H1 (cell line): Measurements from ENCODE around the gene TSSK6. TPM values are rescaled to one million over a fixed set of nuclear protein-coding genes. Genes with fewer than 3 reads are reported as not detected.

Source experiments
- CTCF ChIA-PET: fragments of 300-600 bp; sonication (Branson Sonifier 250); formaldehyde crosslinking; loops from one replicate; lab custom pipeline; 2021; ENCODE audit not compliant: partially characterized antibody; lab: Charles Lee
- POLR2A ChIA-PET: fragments of 300-600 bp; sonication (Branson Sonifier 250); formaldehyde crosslinking; loops from one replicate; lab custom pipeline; 2021; ENCODE audit warnings: inconsistent platforms; ENCODE audit not compliant: partially characterized antibody; lab: Charles Lee
- DNase-seq, 2 experiments: peaks; one replicate each; pipeline versions ENCODE4 v3.0.0 to v3.0.0-alpha.2; 2010 to 2022; ENCODE audit warnings: low spot score in 2 of 2, low read depth in 1 of 2, mixed read lengths in 1 of 2
- FAIRE-seq: peaks from 2 replicates; lab custom pipeline; 2011; peaks lifted over from hg19 to GRCh38; lab: Jason Lieb, UNC
- H2AFZ ChIP-seq: 2 replicates; pipeline ENCODE4 v1.8.1; 2012; ENCODE audit warnings: low read length, inconsistent platforms
- H2AK5ac ChIP-seq: 2 replicates; pipeline ENCODE4 v1.6.1; 2013; ENCODE audit warnings: low read depth, low read length
- H2BK120ac ChIP-seq: replicated peaks from 2 replicates; pipeline ENCODE3; 2013; ENCODE audit warnings: low read depth, low read length, inconsistent platforms
- H2BK12ac ChIP-seq: 2 replicates; pipeline ENCODE4 v1.6.1; 2013; ENCODE audit warnings: low read depth, low read length
- H2BK15ac ChIP-seq: 2 replicates; pipeline ENCODE4 v1.6.1; 2013; ENCODE audit warnings: low read length
- H2BK20ac ChIP-seq: 2 replicates; pipeline ENCODE4 v1.6.1; 2013; ENCODE audit warnings: low read length
- H2BK5ac ChIP-seq: 2 replicates; pipeline ENCODE4 v1.6.1; 2013; ENCODE audit warnings: low read depth, low read length
- H3K14ac ChIP-seq: 2 replicates; pipeline ENCODE4 v1.6.1; 2013; ENCODE audit warnings: inconsistent platforms; ENCODE audit not compliant: insufficient read length
- H3K18ac ChIP-seq: 2 replicates; pipeline ENCODE4 v1.6.1; 2013; ENCODE audit warnings: low read length; ENCODE audit errors: extremely low read depth
- H3K23ac ChIP-seq: 2 replicates; pipeline ENCODE4 v1.6.1; 2013; ENCODE audit warnings: inconsistent platforms; ENCODE audit not compliant: insufficient read length
- H3K23me2 ChIP-seq: 2 replicates; pipeline ENCODE4 v1.6.1; 2013; ENCODE audit warnings: low read depth, low read length
- H3K27ac ChIP-seq: 2 replicates; pipeline ENCODE4 v1.6.1; 2011; ENCODE audit warnings: low read depth, low read length, inconsistent platforms
- H3K27me3 ChIP-seq, 4 experiments: replicated peaks in 1 of 4; 1 replicate in 1 of 4; 2 replicates in 3 of 4; pipeline versions ENCODE4 v1.6.1 to v1.8.1; 2011 to 2013; ENCODE audit warnings: low read length in 3 of 4, mild to moderate bottlenecking in 3 of 4, inconsistent platforms in 2 of 4, mixed read lengths in 2 of 4, moderate library complexity in 1 of 4; ENCODE audit not compliant: control insufficient read depth in 3 of 4, insufficient read depth in 3 of 4; ENCODE audit errors: extremely low read depth in 1 of 4
- H3K36me3 ChIP-seq, 4 experiments: 2 replicates each; pipeline versions ENCODE4 v1.6.1 to v1.8.1; 2011 to 2013; ENCODE audit warnings: mild to moderate bottlenecking in 4 of 4, low read length in 3 of 4, moderate library complexity in 2 of 4, control low read depth in 1 of 4, inconsistent platforms in 1 of 4; ENCODE audit not compliant: insufficient read depth in 4 of 4, control insufficient read depth in 2 of 4
- H3K4ac ChIP-seq: replicated peaks from 2 replicates; pipeline ENCODE3; 2013; ENCODE audit warnings: low read length, low read depth, mixed read lengths, inconsistent platforms; ENCODE audit not compliant: insufficient read length
- H3K4me1 ChIP-seq, 4 experiments: replicated peaks in 1 of 4; 1 replicate in 1 of 4; 2 replicates in 3 of 4; pipeline versions ENCODE4 v1.6.1 to v1.8.1; 2011 to 2013; ENCODE audit warnings: low read length in 3 of 4, inconsistent platforms in 2 of 4, mixed read lengths in 1 of 4; ENCODE audit not compliant: insufficient read depth in 4 of 4, control insufficient read depth in 3 of 4
- H3K4me2 ChIP-seq, 2 experiments: 2 replicates each; pipeline versions ENCODE4 v1.6.1 to v1.8.1; 2011 to 2013; ENCODE audit warnings: low read depth in 2 of 2, low read length in 2 of 2, control low read depth in 1 of 2, inconsistent platforms in 1 of 2, mild to moderate bottlenecking in 1 of 2; ENCODE audit not compliant: insufficient read depth in 1 of 2
- H3K4me3 ChIP-seq, 4 experiments: fragments of 200-600, 300-600 bp in 1 of 4; sonication (generic), shearing (Covaris generic), sonication (Bioruptor Twin) in 1 of 4; 2 replicates each; pipeline versions ENCODE4 v1.5.1 to v1.8.1; 2011 to 2016; ENCODE audit warnings: low read length in 4 of 4, low read depth in 3 of 4, control low read depth in 2 of 4, inconsistent platforms in 2 of 4, mild to moderate bottlenecking in 2 of 4, mixed read lengths in 1 of 4, moderate library complexity in 1 of 4; ENCODE audit not compliant: insufficient read depth in 2 of 4; ENCODE audit errors: extremely low read depth in 1 of 4
- H3K56ac ChIP-seq: replicated peaks from 2 replicates; pipeline ENCODE3; 2013; ENCODE audit warnings: low read depth, mild to moderate bottlenecking, mixed read lengths, low read length, inconsistent platforms; ENCODE audit not compliant: insufficient read length
- H3K79me1 ChIP-seq: 2 replicates; pipeline ENCODE4 v1.6.1; 2013; ENCODE audit warnings: low read depth, low read length, control low read depth
- H3K79me2 ChIP-seq, 2 experiments: 2 replicates each; pipeline versions ENCODE4 v1.6.1 to v1.8.1; 2012 to 2013; ENCODE audit warnings: low read length in 2 of 2, mild to moderate bottlenecking in 2 of 2, inconsistent platforms in 1 of 2; ENCODE audit not compliant: insufficient read depth in 2 of 2, control insufficient read depth in 1 of 2
- H3K9ac ChIP-seq, 4 experiments: replicated peaks in 1 of 4; 1 replicate in 1 of 4; 2 replicates in 3 of 4; pipeline versions ENCODE4 v1.6.1 to v1.8.1; 2011 to 2013; ENCODE audit warnings: low read depth in 3 of 4, low read length in 3 of 4, control low read depth in 2 of 4, mild to moderate bottlenecking in 2 of 4, moderate library complexity in 2 of 4, inconsistent platforms in 1 of 4; ENCODE audit errors: extremely low read depth in 1 of 4
- H3K9me3 ChIP-seq, 2 experiments: 2 replicates each; pipeline versions ENCODE4 v1.6.1 to v1.8.1; 2012 to 2013; ENCODE audit warnings: mild to moderate bottlenecking in 2 of 2, moderate library complexity in 2 of 2, control low read depth in 1 of 2, inconsistent platforms in 1 of 2, low read depth in 1 of 2, low read length in 1 of 2, mixed read lengths in 1 of 2; ENCODE audit not compliant: insufficient read depth in 2 of 2
- H4K20me1 ChIP-seq, 2 experiments: replicated peaks in 1 of 2; 2 replicates each; pipeline versions ENCODE3 to v1.8.1; 2011 to 2013; ENCODE audit warnings: inconsistent platforms in 2 of 2, low read length in 2 of 2, mild to moderate bottlenecking in 1 of 2; ENCODE audit not compliant: insufficient read depth in 2 of 2, control insufficient read depth in 1 of 2
- H4K5ac ChIP-seq: 2 replicates; pipeline ENCODE4 v1.6.1; 2013; ENCODE audit warnings: low read length, low read depth, mixed read lengths, inconsistent platforms; ENCODE audit not compliant: insufficient read length
- H4K8ac ChIP-seq: 2 replicates; pipeline ENCODE4 v1.8.0; 2013; ENCODE audit warnings: mild to moderate bottlenecking, moderate library complexity, low read length, inconsistent platforms; ENCODE audit not compliant: insufficient read depth; ENCODE audit errors: extremely low read depth
- H4K91ac ChIP-seq: replicated peaks from 2 replicates; pipeline ENCODE3; 2013; ENCODE audit warnings: low read length, mixed read lengths, inconsistent platforms; ENCODE audit not compliant: insufficient read length
- TBP ChIP-seq: IDR thresholded peaks from 2 replicates; pipeline ENCODE4 v1.6.1; 2011; ENCODE audit warnings: low read depth, low read length, improper control_type of control experiment
- WGBS, 2 experiments: shearing (Covaris generic) in 1 of 2; methylation state at CpG; one replicate each; pipeline versions ENCODE4 v1.1.6 to v1.1.7; 2013 to 2015; ENCODE audit warnings: low lambda C conversion rate in 2 of 2, mixed read lengths in 2 of 2, inconsistent platforms in 1 of 2, low coverage in 1 of 2, missing lambda C conversion rate in 1 of 2; ENCODE audit not compliant: insufficient replicate concordance in 2 of 2, insufficient coverage in 1 of 2, insufficient read length in 1 of 2; ENCODE audit errors: extremely low coverage in 1 of 2, missing lambda C conversion rate in 1 of 2; 5-methylcytosine and 5-hydroxymethylcytosine counted together
- polyA plus RNA-seq, 7 experiments: library from polyadenylated mRNA; depleted of rRNA in 3 of 7; stranded (reverse) in 5 of 7; unstranded in 2 of 7; fragments of >200 nt in 5 of 7; fragments of 200-250 nt in 2 of 7; gene quantifications; 1 replicate in 5 of 7; 2 replicates in 1 of 7; 4 replicates in 1 of 7; pipeline versions ENCODE4 v1.2.1 to v1.2.3, GENCODE V29; 2011 to 2013; ENCODE audit warnings: missing spikeins in 2 of 7, mixed read lengths in 2 of 7
- total RNA-seq: library from RNA; stranded (reverse); fragmentation: NEBNext Ultra II Directional; extraction: Animal tissue kit (Norgen Biotek cat#: 25700); gene quantifications from 2 replicates; pipeline ENCODE4 v1.2.1, GENCODE V29; 2021

TSSK6 gene
- total and polyA plus RNA-seq, 2 of the 8 experiments (the other 6 are each of a cell fraction or from before 2014, with no cell fraction given) = 3.6 to 7.8 TPM

DNA sequence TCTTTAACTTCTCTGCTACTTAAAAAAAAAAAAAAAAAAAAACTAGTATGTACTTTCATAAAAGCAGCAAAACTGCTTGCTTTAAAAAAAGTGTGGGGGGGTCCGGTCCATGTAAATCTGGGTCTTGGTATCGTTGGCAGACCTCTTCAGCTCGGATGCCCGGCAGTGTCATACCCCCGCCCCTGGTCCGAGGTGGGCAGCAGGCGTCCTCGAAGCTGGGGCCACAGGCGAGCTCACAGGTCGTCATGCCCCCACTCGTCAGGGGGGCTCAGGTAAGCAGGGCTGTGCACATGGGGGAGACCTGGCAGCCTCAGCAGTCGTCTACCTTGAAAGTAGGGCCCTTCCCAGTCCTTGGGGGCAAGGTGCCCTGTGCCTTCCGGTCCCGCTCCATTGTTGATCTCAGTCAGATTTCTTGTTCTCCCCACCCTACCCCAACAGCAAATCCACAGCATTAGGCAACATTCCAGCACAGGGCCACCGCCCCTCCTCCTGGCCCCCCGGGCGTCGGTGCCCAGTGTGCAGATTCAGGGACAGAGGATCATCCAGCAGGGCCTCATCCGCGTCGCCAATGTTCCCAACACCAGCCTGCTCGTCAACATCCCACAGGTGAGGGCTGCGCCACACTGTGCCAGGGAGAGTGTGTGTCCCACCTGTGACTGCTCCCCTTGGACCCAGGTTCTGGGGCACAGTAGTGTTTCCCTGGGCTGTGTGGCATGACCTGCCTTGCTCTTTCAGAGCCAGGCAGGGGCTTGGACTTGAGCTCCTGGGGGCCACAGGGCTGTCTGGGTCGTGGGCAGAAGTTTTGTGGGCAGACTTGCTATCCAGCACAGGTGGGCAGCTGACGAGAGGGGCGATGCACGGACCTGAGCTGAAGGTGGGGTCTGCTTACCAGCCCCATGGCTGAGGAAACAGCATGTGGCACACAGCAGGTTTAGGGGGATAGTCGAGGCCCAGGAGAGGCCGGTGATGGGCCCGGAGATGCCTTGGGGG lies 19.4 kb downstream of the TSSK6 start:
- H4K91ac ChIP-seq = no peak overlapping the region
- H3K9me3 ChIP-seq = no peaks in the 10 kb centered on the region
- TF ChIP-seq TBP = no peak
- H3K79me1 ChIP-seq = peaks cover 7% of the 10 kb centered on the region; the same call in 1 of the 2 replicates
- H3K23me2 ChIP-seq = no peaks in the 10 kb centered on the region
- WGBS, 2 experiments = 85% methylated on average over 30 of the region's 30 CpGs; no CpG with 5 or more reads in 1 of the 2 experiments
- FAIRE-seq (no peak), DNase-seq (no peak)
- H3K27ac ChIP-seq = no peak overlapping the region
- no peak overlapping the region for H3K56ac ChIP-seq
- no peak overlapping the region for H2BK12ac ChIP-seq
- H2BK5ac ChIP-seq = no peak overlapping the region
- H3K4me1 ChIP-seq = no peaks in the 10 kb centered on the region; a peak in 1 of 7 replicates
- no peak overlapping the region for H4K8ac ChIP-seq
- peaks cover 13 to 48% (median 42%) of the 10 kb centered on the region in 4 experiments for H3K36me3 ChIP-seq
- no peak overlapping the region for H3K23ac ChIP-seq
- H2BK15ac ChIP-seq = no peak overlapping the region
- peaks cover 0 to 23% of the 10 kb centered on the region in 2 experiments; a peak in 2 of 4 replicates for H3K79me2 ChIP-seq
- no peak overlapping the region for H3K9ac ChIP-seq
- no peak overlapping the region for H3K18ac ChIP-seq
- no peaks in the 10 kb centered on the region for H3K27me3 ChIP-seq
- H3K4me2 ChIP-seq = no peak overlapping the region
- ChIA-PET POLR2A (no interaction called here), CTCF (interaction anchor here (1.1 to 1.6 kb wide), 2 partner anchors 87 to 129 kb away, joined by 4 to 5 read pairs; no protein-coding TSS in a partner anchor)
- no peak overlapping the region for H2AK5ac ChIP-seq
- peaks cover 9 to 24% of the 10 kb centered on the region in 2 experiments for H4K20me1 ChIP-seq
- no peak overlapping the region for H2BK20ac ChIP-seq
- no peak overlapping the region for H2AFZ ChIP-seq
- H3K14ac ChIP-seq = no peak overlapping the region
- no peak overlapping the region for H4K5ac ChIP-seq
- no peak overlapping the region for H3K4ac ChIP-seq
- no peak overlapping the region for H2BK120ac ChIP-seq
- H3K4me3 ChIP-seq = no peak overlapping the region
